ENCODE results near the gene IMPG2.

DNA sequence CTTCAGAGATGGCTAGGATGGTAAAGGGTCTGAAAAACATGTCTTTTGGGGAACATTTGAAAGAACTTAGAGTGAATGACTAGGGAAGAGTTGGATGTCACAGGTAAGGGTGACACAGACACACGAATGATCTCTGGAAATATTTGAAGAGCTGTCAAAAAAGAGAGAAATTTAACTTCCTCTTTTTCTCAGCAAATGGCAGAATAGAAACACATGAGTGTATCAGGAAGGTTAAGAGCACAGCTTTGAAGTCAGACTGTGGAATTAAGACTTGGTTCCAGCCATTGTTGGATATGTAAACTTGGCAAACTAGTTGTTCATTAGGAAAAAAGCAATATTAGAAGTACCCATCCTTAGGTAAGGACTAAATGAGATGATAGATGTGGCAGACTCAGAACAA lies 117.7 kb downstream of the IMPG2 start:
- no peak for TF ChIP-seq EZH2 (IDR thresholded peaks at IDR 0.05; ENCODE audit: borderline replicate concordance, insufficient read depth, low read depth, low read length, poor library complexity, severe bottlenecking)
- TF ChIP-seq, protein P1, sequence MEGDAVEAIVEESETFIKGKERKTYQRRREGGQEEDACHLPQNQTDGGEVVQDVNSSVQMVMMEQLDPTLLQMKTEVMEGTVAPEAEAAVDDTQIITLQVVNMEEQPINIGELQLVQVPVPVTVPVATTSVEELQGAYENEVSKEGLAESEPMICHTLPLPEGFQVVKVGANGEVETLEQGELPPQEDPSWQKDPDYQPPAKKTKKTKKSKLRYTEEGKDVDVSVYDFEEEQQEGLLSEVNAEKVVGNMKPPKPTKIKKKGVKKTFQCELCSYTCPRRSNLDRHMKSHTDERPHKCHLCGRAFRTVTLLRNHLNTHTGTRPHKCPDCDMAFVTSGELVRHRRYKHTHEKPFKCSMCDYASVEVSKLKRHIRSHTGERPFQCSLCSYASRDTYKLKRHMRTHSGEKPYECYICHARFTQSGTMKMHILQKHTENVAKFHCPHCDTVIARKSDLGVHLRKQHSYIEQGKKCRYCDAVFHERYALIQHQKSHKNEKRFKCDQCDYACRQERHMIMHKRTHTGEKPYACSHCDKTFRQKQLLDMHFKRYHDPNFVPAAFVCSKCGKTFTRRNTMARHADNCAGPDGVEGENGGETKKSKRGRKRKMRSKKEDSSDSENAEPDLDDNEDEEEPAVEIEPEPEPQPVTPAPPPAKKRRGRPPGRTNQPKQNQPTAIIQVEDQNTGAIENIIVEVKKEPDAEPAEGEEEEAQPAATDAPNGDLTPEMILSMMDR (IDR thresholded peaks at IDR 0.05) = no peak
